Islet precursor cell (in vitro differentiated cells): ENCODE results near the gene ABCA5.
"Not testable (repeated sequence)": the region's sequence is repeated elsewhere in the genome, so short reads cannot be mapped to it uniquely, and the experiment has no call there.

Experiments used
- DNase-seq: peaks from one replicate; pipeline ENCODE4 v3.0.0-alpha.2; 2018

Gene ABCA5

DNA sequence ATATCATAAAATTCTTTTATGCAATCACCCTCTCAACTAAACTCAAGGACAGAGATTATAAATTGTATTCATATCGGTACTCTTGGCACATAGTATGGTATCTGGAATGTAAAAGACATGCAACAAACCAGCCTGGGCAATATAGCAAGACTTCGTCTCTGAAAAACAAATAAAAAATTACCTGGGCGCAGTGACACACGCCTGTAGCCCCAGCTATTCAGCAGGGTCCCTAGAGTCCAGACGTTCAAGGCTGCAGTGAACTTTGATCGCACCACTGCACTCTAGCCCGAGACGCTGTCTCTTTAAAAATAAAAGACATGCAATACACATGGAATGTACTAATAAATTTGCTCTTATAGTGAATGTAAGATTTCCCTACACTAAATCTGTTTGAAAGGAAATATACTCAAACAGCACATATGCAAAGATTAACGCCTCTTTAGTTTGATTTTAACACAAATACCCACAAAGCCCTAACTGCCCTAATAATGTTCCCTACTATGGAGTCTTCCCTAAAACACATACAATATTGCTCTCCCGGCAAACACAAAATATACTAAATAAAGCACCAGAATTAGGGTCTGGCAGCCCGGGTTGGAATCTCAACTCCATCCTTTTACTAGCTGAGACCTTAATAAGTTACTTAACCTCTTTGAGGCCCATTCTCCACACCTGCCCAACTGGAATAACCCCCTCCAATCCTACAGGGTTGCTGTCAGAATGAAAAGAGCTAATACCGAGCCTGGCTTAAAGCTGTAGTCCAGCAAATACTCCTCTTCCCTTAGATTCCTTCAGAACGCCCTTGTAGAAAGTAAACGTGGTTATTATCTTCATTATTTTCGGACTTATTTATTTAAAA is 1.2 kb downstream of the ABCA5 start:
- no peak for DNase-seq

DNA sequence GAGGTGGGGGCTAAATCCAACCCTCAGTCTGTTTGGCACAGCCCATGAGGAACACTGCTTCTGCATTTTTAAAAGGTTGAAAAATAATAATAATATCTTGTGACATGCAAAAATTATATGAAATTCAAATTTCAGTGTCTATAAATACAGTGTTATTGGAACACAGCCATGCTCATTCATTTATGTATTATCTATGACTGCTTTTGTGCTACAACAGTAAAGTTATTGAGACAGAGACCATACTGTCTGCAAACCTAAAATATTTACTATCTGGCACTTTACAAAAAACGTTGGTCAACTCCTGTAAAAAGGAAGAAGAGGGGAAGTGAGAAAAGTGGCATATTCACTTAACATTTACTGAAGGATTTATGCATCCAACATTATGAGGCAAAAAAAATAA is 3.1 kb downstream of the ABCA5 start:
- DNase-seq = no peak

DNA sequence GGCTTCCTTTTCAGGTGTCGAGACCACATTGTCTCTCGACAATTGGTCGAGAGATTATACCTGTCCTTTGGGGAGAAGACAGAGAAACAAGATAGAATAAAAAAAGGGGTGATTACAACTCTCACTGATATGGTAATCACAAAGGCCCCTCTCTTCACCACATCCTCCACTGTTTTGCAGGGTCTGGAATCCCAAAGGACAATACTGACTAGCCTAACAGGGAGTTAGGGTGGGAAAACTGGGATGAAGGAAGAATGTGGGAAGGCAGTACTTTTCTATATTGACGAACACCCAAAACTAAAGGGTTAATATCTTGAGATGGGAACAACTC is 6.1 kb downstream of the ABCA5 start:
- no peak for DNase-seq

DNA sequence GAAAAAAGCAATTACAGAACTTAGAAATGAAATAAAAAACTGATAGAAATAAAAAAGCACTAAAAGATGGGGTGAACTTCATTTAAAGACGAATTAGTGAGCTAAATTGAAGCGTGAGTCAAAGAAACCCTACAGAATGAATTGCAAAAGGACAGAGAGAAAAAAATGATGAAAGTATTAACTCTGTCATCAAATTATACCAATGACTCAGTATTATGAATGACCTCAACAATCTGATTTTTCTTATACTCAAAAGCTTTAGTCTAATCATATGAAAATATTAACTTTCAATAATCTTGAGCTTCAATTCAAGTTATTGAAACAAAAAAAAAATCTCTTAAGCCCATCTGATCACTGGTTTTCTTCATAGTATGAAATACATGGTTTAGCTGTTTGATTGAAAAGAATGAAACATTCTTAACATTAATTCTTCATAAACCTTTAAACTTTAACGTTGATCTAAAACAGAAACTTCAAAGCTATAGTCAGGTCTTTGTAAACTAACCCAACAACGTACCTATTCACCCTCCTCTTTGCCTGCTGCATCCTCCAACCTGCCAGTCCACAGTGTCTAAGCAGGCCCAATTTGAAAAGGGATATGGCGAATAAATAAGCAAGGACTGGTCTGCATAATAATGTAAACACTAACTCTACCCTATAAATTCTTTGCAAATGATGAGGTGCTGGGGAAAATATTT is 6.6 kb downstream of the ABCA5 start:
- no peak for DNase-seq

DNA sequence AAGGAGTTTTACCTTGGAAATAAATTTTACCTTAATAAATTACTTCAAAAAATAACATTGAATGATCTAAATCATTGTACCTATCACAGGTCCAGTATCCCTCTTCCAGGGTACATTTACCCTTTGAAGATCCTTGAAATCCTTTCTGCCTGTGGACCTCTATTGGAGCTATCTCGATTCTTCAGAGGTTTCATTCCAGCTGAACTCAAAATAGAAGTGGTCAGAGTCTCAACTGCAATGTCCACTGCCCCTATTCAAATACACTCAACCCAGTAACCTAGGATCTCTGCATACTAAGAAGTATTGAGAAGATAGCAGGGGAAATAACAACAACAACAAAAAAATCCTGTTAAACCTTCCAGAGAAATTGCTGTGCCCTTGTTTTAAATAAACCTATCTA is 9.3 kb downstream of the ABCA5 start:
- no peak for DNase-seq

DNA sequence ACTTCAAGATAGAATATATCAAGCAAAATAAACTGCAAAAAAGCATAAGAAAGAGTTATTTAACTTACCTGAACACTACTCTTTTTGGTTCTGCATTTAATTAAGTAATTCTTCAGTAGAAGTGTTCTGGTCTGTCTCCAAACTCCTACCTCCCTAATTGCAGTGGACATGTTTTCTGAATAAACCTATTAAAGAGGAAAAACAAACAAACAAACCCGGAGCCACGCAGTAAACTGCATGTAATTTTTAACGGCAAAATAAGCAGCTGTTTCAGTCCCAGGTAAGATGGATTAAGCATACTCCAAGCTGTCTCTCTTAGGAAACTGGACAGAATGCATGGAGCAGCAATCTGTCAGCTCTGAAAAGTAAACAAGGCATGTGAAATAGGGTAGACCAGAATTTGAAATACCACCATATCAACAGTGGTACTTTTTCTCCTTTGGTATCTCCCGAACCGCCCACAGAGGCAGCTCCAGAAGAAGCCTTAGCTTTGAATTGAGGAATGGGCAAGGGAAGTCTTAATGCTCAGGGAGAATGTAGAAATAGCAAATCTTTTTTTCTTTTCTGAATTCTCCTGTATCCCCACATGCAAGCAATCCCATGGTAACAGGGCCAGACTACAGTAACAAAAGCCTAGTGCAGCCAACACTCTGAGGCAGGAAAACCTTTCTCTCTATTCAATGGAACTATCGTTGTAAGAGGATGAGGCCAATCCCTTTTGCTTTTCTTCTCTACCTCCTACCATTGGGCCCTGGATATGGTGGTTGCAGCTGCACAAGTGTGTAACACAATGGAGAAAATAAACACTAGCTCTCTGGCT is 12.5 kb downstream of the ABCA5 start:
- DNase-seq = no peak

DNA sequence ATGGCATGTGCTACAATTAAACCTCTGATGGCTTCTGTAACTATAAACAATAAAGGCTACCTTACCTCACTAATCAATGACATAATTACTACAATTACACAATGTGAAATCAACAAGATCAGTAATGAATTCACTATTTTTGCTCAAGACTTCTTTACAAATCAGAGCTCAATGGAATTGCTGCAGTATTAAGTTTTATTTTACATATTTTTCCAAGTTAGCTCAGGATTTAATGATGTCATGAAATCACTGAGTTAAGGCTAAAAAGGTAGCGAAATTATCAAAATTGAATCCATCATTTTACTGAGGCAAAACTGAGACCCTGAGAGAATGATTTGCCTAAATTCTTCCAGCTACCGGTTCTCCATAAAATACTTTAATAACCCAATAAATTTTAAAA is 21.8 kb downstream of the ABCA5 start:
- no peak for DNase-seq

DNA sequence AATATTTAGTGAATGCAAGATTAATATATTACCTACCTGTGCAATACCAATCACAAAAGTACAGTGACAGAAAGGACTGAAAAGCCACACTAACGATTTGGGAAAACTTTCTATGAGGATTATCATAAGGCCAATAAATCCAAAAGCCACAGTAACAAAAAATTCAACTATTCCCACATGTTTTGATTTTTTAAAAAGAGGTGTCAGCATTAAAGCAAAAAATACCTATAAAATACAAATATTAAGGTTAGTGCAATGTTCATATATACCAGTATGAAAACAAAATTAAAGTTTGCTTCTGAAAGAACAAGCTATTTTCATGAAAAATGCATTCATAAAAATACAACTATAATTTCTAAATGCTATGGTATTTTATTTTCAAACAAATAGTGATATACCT is 24.3 kb downstream of the ABCA5 start:
- DNase-seq = no peak

DNA sequence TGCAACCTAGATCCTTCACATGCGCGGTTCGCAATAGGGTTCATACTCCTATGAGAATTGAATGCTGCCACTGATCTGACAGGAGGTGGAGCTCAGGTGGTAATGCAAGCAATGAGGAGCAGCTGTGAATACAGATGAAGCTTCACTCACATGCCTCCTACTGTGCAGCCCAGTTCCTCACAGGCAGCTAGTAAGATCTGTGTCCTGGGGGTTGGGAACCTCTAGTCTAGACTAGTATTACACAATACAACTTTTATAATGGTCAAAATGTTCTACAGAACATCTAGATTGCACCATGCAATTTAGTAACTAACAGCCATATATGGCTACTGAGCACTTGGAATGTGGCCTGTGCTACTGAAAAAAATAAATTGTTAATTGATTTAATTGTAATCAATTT is 26.7 kb downstream of the ABCA5 start:
- DNase-seq = no peak

DNA sequence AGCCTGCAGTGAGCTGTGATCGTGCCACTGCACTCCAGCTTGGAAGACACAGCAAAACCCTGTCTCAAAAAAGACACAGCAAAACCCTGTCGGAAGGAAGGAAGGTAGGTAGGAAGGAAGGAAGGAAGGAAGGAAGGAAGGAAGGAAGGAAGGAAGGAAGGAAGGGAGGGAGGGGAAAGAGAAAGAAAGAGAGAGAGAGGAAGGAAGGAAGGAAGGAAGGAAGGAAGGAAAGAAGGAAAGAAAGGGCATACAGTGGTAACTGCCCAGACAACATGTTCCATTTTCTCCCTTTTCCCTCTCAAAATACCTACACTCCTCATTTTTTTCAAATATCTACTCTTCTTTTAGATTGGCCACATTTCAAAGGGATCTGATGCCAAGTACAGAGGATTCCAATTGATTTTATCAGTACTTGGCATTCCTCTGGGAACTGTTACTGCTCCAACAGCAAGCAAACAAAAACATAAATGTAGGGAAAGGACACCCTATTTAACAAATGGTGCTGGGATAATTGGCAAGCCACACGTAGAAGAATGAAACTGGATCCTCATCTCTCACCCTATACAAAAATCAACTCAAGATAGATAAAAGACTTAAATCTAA is 28.7 kb downstream of the ABCA5 start:
- not testable (repeated sequence) for DNase-seq

DNA sequence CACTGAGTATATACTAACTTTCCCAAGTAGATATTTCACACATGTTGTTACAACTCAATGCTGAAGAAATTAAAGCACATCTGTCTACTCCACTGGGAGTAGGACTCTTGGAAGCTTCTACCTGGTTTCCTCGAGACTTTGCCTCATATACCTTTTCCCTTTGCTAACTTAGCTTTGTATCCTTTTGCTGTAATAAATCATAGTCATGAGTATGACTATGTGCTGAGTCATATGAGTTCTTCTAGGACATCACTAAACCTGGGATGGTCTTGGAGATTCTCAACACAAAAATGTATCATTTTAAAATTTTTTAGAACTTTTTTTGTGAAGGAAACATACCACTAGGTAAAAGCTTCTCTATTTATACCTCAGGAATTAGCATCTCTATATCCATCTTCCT is 39.8 kb downstream of the ABCA5 start:
- DNase-seq = no peak

DNA sequence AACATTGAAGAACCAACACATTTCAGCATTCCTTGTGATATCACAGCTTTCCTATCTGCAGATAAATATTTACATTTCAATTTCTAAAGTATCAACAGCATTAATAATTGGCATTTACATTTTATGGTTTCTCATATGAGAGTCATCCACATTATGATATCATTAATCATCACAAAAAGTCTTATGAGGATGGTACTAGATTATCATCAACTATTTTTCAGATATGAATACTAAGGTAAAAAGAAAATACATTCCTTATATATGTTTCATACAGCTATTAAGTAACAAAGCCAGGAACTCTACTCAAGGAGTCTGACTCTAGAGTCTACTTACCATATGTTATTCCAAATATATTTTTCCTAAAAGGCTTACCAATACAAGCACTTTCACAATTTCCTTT is 40.7 kb downstream of the ABCA5 start:
- no peak for DNase-seq

DNA sequence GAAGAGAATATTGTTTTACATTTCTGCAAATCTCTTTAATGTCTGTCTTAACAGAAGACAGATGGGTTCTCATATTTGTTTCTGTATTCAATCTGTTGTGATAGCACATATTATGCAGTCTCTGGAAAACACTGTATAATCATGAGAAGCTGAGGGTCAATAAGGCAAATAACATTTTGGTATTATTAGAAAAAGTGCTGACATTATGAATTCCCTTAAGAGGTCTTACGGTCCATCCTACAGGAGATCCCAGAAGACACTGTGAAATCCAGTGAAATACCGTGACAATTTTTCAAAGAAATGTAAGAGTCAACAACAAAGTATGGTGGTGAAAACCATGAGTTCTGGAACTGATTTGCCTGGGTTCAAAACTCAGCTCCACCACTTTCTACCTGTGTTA is 42.3 kb downstream of the ABCA5 start:
- DNase-seq = no peak

DNA sequence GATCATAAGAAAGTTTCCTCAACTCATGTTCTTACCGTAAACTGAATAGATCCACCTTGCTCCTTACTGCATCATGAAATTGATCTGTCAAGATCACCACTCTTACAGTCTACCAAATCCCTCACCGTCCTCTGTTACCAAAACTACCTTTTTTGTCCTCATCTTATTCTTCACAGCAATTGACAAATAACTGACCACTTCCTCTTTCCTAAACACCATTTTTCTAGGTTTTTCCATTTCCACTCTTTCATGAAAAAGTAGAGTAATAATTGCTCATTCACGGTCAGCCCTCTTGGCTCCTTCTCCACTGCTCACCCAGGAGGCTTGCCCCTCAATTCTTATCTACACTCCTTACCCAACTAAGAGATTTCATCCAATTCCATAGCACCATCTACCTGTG is 44.9 kb downstream of the ABCA5 start:
- DNase-seq = no peak

DNA sequence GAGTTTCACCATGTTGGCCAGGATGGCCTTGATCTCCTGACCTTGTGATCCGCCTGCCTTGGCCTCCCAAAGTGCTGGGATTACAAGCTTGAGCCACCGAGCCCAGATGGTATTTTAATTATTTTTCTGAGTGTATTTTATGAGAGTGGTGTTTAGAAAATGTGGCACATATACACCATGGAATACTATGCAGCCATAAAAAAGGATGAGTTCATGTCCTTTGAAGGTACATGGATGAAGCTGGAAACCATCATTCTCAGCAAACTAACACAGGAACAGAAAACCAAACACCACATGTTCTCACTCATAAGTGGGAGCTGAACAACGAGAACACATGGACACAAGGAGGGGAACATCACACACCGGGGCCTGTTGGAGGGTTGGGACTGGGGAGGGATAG is 50.7 kb downstream of the ABCA5 start:
- not testable (repeated sequence) for DNase-seq

DNA sequence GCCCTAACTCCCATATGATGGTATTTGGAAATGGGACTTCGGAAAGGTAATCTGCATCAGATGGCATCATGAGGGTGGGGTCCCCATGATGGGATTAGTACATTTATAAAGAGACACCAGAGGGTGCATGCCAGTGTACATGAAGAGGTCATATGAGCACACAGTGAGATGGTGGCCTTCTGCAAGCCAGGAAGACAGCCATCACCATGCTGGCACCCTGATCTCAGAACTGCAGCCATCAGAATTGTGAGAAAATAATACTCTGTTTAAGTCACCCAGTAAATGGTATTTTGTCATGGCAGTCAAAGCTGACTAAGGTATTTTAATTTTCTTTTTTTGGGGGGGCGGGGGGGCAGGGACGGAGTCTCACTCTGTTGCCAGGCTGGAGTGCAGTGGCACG is 51.2 kb downstream of the ABCA5 start:
- DNase-seq = no peak

DNA sequence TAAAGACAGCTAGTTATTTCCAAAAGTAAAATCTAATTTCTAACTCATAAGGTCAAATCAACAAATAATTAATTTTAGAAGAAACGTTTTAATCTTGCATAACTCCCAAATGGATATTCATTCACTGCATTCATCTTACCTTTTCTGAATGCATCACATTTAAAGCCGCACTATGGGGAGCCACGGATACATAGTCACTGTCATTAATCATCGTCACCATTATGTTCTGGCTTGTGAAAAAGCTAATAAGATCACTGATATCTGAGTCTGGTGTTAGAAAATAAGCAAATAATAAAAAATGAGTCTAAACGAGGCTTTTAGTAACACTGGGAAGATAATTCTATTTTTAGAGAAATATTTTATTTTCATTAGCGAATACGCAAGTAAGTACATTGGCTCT is 55.9 kb downstream of the ABCA5 start:
- DNase-seq = no peak

DNA sequence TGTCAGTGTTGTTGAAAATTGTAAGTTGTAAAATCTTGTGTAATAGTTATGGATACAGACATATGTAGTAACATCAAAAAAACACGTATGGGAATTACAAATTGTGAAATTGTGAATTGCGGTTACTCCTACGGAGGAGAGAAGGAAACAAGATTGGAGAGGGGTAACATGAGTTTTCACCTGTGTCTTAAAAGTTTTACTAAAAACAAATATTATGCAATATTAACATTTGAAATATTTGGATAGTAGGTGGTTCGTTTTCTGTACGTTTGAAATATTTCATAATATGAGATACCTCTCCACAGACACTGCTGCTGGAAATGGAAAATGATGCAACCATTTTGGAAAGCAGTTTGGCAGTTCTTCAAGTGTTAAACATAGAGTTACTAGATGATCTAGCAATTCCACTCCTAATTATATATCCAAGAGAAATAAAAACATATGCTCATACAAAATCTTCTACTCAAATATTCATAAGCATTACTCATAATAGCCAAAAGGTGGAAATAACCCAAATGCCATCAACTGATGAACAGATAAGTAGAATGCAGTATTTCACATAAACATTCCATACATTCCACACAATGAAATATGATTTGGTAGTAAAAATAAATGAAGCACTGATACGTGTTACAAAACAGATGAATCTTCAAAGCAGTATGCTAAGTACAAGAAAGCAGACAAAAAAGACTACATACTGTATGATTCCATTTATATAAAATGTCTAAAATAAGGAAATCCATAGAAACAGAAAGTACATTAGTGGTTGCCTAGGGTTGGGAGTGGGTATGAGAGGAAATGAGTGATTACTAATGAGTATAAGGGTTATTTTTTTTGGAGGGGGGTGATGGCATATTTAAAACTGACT is 57.6 kb downstream of the ABCA5 start:
- DNase-seq = no peak

DNA sequence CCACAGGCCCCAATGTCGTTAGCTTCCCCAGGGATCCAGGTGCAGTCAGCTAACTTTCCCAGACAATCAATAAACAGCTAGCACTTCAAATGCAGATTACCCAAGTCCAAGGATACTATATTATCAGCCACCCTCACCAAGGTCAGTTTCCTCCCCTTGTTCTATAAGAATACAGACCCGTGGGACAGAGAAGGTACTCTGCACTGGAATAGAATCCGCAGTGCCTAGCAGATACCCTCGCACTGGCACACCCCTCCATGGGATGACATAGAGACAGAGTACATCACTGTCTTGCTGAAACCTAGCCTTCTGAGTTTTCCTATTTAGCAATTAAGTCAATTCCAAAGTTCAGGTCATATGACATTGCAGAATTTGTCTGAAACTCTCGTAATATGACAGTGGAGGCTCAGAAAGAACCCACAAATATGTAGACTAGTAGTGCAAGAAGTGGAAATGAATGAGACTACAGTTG is 58.4 kb downstream of the ABCA5 start:
- DNase-seq = no peak

DNA sequence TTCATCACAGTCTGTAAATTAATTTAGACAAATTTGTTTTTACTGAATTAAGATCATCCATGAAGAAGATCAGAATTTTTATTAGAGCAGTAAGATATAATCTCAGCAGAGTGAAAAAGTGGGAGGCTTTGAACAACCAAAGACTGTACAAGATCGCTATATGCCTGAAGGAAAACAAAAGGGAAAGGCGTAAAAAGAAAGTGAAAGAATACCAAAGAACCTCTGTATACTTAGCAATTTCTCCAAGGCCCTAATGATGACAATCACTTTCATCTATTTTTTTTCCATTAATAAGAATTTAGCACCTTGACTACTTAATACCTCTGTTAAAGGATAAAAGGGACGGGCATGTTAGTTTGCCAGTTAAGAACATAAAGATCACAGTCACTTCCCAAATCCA is 59.7 kb downstream of the ABCA5 start:
- no peak for DNase-seq

DNA sequence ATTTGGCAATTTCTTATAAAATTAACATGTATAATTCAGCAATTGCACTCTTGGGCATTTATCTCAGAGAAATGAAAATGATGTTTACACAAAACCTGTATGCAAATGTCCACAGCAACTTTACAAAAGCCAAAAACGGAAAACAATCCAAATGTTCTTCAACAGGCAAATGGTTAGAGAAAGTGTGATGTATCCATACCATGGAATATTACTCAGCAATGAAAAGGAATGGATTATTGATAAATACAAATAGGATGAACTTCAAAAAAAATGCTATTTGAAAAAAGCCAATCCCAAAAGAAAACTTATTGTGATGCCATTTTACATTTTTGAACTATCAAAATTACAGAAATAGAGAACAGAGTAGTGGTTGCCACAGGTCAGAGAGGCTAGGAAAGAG is 61.1 kb downstream of the ABCA5 start:
- no peak for DNase-seq

DNA sequence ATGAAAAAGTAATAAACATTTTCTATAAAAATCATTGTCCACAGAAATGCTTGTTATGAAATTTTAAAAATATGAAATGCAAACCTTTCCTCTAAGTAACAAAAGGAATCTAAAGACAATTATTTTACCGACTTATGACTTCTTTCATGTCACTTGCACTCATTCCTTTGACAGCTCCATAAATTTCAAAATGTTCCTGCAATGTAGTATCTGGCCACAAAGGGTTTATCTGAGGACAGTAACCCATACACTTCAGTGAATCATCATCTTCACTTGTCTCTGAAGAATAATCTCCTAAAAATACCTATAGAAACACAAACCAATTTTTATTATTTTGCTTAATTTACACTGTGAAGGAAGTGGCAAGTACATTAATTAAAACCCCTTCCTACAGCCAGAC is 72.7 kb downstream of the ABCA5 start:
- DNase-seq = no peak
